HepG2 (cell line): ENCODE results near the gene MGA. TPM values are rescaled to one million over a fixed set of nuclear protein-coding genes. Genes with fewer than 3 reads are reported as not detected.

ENCODE experiments used
- ELF3 ChIP-seq: IDR thresholded peaks from 2 replicates; pipeline ENCODE4 v1.6.1; 2016; ENCODE audit warnings: missing genetic modification reagents, missing compliant biosample characterization
- FOXC1 ChIP-seq: sonication (generic); formaldehyde crosslinking; IDR thresholded peaks from 2 replicates; pipeline ENCODE4 v1.8.0; 2022; ENCODE audit warnings: mild to moderate bottlenecking, missing genetic modification reagents, borderline replicate concordance
- HDAC2 ChIP-seq: sonication (generic); formaldehyde crosslinking; IDR thresholded peaks from 2 replicates; pipeline ENCODE4 v1.4.0; 2020; ENCODE audit warnings: missing genetic modification reagents
- KDM4B ChIP-seq: sonication (generic); formaldehyde crosslinking; IDR thresholded peaks from 2 replicates; pipeline ENCODE4 v1.4.0; 2020; ENCODE audit warnings: missing genetic modification reagents
- KMT2B ChIP-seq: IDR thresholded peaks from 2 replicates; pipeline ENCODE4 v1.6.1; 2016; ENCODE audit warnings: missing genetic modification reagents, missing compliant biosample characterization
- MEIS2 ChIP-seq: sonication (generic); formaldehyde crosslinking; IDR thresholded peaks from 2 replicates; pipeline ENCODE4 v1.9.0; 2021; ENCODE audit warnings: mild to moderate bottlenecking, missing genetic modification reagents
- MXI1 ChIP-seq: IDR thresholded peaks from 3 replicates; pipeline ENCODE4 v1.6.1; 2012; ENCODE audit warnings: low read depth, low read length, inconsistent platforms, borderline replicate concordance
- NR2C2 ChIP-seq: sonication (generic); formaldehyde crosslinking; IDR thresholded peaks from 2 replicates; pipeline ENCODE4 v1.4.0; 2020; ENCODE audit warnings: missing genetic modification reagents, mild to moderate bottlenecking, moderate library complexity, borderline replicate concordance
- SNAPC2 ChIP-seq: sonication (generic); formaldehyde crosslinking; IDR thresholded peaks from 2 replicates; pipeline ENCODE4 v1.8.1; 2022; ENCODE audit warnings: mild to moderate bottlenecking, missing genetic modification reagents
- ZBED4 ChIP-seq: sonication (generic); formaldehyde crosslinking; IDR thresholded peaks from 2 replicates; pipeline ENCODE4 v1.4.0; 2020; ENCODE audit warnings: missing genetic modification reagents, borderline replicate concordance
- ZKSCAN5 ChIP-seq: sonication (generic); formaldehyde crosslinking; IDR thresholded peaks from 2 replicates; pipeline ENCODE4 v1.5.1; 2020; ENCODE audit warnings: mild to moderate bottlenecking, missing genetic modification reagents
- ZNF251 ChIP-seq: sonication (generic); formaldehyde crosslinking; IDR thresholded peaks from 2 replicates; pipeline ENCODE4 v1.9.0; 2021; ENCODE audit warnings: mild to moderate bottlenecking, missing genetic modification reagents
- ZNF256 ChIP-seq: sonication (generic); formaldehyde crosslinking; conservative IDR thresholded peaks from 2 replicates; pipeline ENCODE4 v1.4.0; 2020; ENCODE audit warnings: missing genetic modification reagents
- ZNF350 ChIP-seq: sonication (generic); formaldehyde crosslinking; IDR thresholded peaks from 2 replicates; pipeline ENCODE4 v1.4.0; 2020; ENCODE audit warnings: mild to moderate bottlenecking, low read depth, missing genetic modification reagents, borderline replicate concordance
- ZNF501 ChIP-seq: sonication (generic); formaldehyde crosslinking; IDR thresholded peaks from 2 replicates; pipeline ENCODE4 v1.5.1; 2020; ENCODE audit warnings: mild to moderate bottlenecking, moderate library complexity, missing genetic modification reagents
- ZNF543 ChIP-seq: sonication (generic); formaldehyde crosslinking; IDR thresholded peaks from 2 replicates; pipeline ENCODE4 v1.4.0; 2020; ENCODE audit warnings: mild to moderate bottlenecking, missing genetic modification reagents
- ZNF567 ChIP-seq: sonication (generic); formaldehyde crosslinking; IDR thresholded peaks from 2 replicates; pipeline ENCODE4 v1.8.1; 2023; ENCODE audit warnings: mild to moderate bottlenecking, missing genetic modification reagents, borderline replicate concordance
- ZNF768 ChIP-seq: sonication (generic); formaldehyde crosslinking; IDR thresholded peaks from 2 replicates; pipeline ENCODE4 v1.4.0; 2020; ENCODE audit warnings: missing genetic modification reagents
- ZXDC ChIP-seq: sonication (generic); formaldehyde crosslinking; IDR thresholded peaks from 2 replicates; pipeline ENCODE4 v1.5.0; 2020; ENCODE audit warnings: mild to moderate bottlenecking, missing genetic modification reagents
- polyA plus RNA-seq, 8 experiments: library from polyadenylated mRNA; depleted of rRNA in 3 of 8; stranded (reverse) in 7 of 8; unstranded in 1 of 8; fragments of >200 nt; fragmentation: Illumina TruSeq in 4 of 8; extraction: Trizol in 4 of 8; gene quantifications; 2 replicates each; pipeline versions ENCODE4 v1.2.1 to v1.2.3, GENCODE V29; 2011 to 2016; ENCODE audit warnings: low read depth in 4 of 8, missing spikeins in 1 of 8, mixed read lengths in 1 of 8; ENCODE audit not compliant: insufficient read depth in 1 of 8
- total RNA-seq, 5 experiments: library from RNA; depleted of rRNA; stranded (reverse); fragments of >200 nt; fragmentation: Illumina TruSeq; extraction: Trizol; gene quantifications; 2 replicates each; pipeline ENCODE4 v1.2.3, GENCODE V29; 2016; ENCODE audit warnings: low read depth in 1 of 5
- TF ChIP-seq, protein P1 (sequence below): IDR thresholded peaks from 2 replicates; pipeline ENCODE4 v1.6.1; 2016; ENCODE audit warnings: mild to moderate bottlenecking
- TF ChIP-seq, protein P2 (sequence below): sonication (generic); formaldehyde crosslinking; IDR thresholded peaks from 2 replicates; pipeline ENCODE4 v1.5.0; 2020; ENCODE audit warnings: missing genetic modification reagents

Gene MGA
- total and polyA plus RNA-seq, 2 of the 13 experiments (the other 11 are each of a cell fraction or from before 2014, with no cell fraction given) = 5.3 to 59.0 TPM

GRCh38 chr15:41661518-41662225 lies 1.5 kb downstream of the MGA start (continued):
- TF ChIP-seq ZNF567 (CRISPR knock-in tag) = no peak
- TF ChIP-seq MXI1 = peak; percentile 95
- 0 out of 2 replicates have a peak, but pooled peaks have one; percentile 20 for TF ChIP-seq SNAPC2
- TF ChIP-seq, protein P1, sequence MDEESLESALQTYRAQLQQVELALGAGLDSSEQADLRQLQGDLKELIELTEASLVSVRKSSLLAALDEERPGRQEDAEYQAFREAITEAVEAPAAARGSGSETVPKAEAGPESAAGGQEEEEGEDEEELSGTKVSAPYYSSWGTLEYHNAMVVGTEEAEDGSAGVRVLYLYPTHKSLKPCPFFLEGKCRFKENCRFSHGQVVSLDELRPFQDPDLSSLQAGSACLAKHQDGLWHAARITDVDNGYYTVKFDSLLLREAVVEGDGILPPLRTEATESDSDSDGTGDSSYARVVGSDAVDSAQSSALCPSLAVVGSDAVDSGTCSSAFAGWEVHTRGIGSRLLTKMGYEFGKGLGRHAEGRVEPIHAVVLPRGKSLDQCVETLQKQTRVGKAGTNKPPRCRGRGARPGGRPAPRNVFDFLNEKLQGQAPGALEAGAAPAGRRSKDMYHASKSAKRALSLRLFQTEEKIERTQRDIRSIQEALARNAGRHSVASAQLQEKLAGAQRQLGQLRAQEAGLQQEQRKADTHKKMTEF (CRISPR knock-in tag) = peak; percentile 43; the same call in 1 of the 2 replicates
- TF ChIP-seq ZNF768 (CRISPR knock-in tag) = no peak
- no peak for TF ChIP-seq ZXDC (CRISPR knock-in tag)
- TF ChIP-seq ZNF350 (CRISPR knock-in tag) = 0 out of 2 replicates have a peak, but pooled peaks have one; percentile 21
- TF ChIP-seq ELF3 (CRISPR knock-in tag) = peak; percentile 60
- 0 out of 2 replicates have a peak, but pooled peaks have one; percentile 32 for TF ChIP-seq ZNF543
- TF ChIP-seq, protein P2, sequence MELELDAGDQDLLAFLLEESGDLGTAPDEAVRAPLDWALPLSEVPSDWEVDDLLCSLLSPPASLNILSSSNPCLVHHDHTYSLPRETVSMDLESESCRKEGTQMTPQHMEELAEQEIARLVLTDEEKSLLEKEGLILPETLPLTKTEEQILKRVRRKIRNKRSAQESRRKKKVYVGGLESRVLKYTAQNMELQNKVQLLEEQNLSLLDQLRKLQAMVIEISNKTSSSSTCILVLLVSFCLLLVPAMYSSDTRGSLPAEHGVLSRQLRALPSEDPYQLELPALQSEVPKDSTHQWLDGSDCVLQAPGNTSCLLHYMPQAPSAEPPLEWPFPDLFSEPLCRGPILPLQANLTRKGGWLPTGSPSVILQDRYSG (CRISPR knock-in tag) = peak; percentile 36; the same call in 1 of the 2 replicates
- TF ChIP-seq HDAC2 (CRISPR knock-in tag) = peak; percentile 47; the same call in 1 of the 2 replicates
- peak; percentile 24; the same call in 1 of the 2 replicates for TF ChIP-seq FOXC1 (CRISPR knock-in tag)
- peak; percentile 74 for TF ChIP-seq ZNF501 (CRISPR knock-in tag)
- TF ChIP-seq MEIS2 (CRISPR knock-in tag) = peak; percentile 62; the same call in 1 of the 2 replicates
- TF ChIP-seq NR2C2 = peak; percentile 93
- peak; percentile 88; the same call in 1 of the 2 replicates for TF ChIP-seq ZBED4 (CRISPR knock-in tag)
- no peak for TF ChIP-seq KDM4B
- TF ChIP-seq KMT2B (CRISPR knock-in tag) = peak; percentile 91; the same call in 1 of the 2 replicates
- peak; percentile 45; the same call in 1 of the 2 replicates for TF ChIP-seq ZNF256 (CRISPR knock-in tag)
- TF ChIP-seq ZNF251 (CRISPR knock-in tag) = no peak
- no peak for TF ChIP-seq ZKSCAN5
